UCSD-AML1 (cell line): ENCODE measurements around the gene KMT2E.
"Not testable (repeated sequence)": the region's sequence is repeated elsewhere in the genome, so short reads cannot be mapped to it uniquely, and the experiment has no call there.

Source experiments
- DNase-seq: peaks from one replicate; lab custom pipeline; 2025; ENCODE audit not compliant: unreplicated experiment; lab: John Stamatoyannopoulos, UW

KMT2E gene, protein sequence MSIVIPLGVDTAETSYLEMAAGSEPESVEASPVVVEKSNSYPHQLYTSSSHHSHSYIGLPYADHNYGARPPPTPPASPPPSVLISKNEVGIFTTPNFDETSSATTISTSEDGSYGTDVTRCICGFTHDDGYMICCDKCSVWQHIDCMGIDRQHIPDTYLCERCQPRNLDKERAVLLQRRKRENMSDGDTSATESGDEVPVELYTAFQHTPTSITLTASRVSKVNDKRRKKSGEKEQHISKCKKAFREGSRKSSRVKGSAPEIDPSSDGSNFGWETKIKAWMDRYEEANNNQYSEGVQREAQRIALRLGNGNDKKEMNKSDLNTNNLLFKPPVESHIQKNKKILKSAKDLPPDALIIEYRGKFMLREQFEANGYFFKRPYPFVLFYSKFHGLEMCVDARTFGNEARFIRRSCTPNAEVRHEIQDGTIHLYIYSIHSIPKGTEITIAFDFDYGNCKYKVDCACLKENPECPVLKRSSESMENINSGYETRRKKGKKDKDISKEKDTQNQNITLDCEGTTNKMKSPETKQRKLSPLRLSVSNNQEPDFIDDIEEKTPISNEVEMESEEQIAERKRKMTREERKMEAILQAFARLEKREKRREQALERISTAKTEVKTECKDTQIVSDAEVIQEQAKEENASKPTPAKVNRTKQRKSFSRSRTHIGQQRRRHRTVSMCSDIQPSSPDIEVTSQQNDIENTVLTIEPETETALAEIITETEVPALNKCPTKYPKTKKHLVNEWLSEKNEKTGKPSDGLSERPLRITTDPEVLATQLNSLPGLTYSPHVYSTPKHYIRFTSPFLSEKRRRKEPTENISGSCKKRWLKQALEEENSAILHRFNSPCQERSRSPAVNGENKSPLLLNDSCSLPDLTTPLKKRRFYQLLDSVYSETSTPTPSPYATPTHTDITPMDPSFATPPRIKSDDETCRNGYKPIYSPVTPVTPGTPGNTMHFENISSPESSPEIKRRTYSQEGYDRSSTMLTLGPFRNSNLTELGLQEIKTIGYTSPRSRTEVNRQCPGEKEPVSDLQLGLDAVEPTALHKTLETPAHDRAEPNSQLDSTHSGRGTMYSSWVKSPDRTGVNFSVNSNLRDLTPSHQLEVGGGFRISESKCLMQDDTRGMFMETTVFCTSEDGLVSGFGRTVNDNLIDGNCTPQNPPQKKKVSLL (N-terminal part only)

DNA sequence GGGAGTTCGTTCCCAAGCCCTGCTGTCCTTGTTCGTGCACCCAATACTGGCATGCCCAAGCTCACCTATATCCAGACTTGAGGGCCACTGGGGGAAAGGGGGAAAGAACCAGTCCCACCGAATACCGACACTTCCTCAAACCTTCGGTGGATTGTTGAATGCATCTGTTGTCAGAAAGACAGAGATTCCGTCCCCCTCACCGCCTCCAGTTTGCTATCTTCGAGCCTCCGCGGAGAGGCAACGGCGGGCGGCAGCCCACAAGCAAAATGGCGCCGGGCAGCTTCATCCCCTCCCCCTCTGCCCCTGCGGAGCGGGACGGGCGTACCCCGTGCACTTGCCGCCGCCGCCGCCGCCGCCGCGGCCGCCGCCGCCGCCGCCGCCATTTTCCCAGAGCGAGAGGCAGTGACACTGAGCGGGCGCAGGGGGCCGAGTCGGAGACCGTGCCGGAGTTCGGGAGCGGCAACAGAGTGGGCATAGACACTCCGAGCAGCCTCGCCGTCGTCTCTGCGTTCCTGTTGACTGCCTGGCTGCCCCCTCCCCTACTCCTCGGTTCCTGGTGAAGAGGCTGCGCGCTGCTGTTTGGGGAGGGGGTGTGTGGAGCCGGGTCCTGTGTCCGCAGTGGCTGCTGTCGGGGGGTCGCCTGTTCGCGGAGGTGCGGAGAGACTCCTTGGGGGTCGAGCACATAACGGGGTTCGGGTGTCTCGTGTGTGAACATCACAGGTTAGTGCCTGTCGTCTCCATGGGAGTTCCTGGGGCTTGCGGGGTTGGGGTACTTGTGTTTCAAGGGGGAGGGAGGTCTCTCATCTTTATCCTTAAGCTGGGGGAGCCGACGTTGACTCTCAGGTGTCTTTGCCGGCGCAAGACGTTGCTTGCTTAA, at the start of gene KMT2E:
KMT2E (plus strand) TSS at position 390 of the 877 bp plus-strand sequence. CDS start 26,748 bp downstream, outside the sequence.
- peak; percentile 78 for DNase-seq

- DNase-seq, result no peak
Measured at GRCh38 chr7:104964626-104965236, 49.3 kb upstream of the KMT2E start.

GRCh38 chr7:104966022-104966421, 48.0 kb upstream of the KMT2E start:
- DNase-seq, result no peak

DNA sequence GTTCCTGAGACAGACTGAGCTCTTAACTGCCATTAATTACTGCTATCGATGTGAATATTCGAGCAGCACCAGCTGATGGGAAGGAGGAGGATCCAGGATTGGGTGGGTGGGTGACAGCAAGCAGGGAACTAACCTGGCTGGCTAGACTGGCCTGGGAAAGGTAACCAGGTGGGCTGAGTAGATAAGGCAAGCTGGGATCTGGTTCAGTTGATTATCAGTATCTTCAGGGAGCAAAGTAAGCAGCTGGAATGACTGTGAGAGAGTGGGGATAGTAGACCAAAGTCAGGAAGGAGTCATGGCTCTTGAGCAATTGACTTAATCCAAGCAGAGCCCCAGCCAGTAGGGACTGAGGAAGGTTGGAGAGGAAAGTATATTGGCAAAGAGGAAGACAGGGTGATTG, 46.9 kb upstream of the KMT2E start:
- no peak for DNase-seq

DNA sequence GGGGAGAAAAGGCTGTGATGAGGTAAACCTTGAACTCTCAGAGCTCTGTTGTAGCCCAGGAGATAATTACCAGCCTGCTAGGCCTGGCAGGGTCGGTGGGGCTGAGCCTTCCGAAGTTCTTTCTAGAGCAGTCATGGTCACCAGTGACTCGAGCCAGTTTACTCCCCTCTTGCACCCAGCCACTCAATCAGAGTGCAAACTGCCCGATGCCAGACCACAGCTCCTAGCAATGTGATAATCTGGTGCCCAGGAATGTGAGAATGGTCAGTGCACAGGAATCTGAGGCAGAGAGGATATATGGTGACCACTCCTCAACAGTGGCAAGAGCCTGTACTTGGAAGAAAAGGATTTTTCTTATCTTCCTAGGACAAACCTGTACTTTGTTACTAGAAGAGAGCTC, 46.4 kb upstream of the KMT2E start:
- DNase-seq, result no peak

- DNase-seq, result no peak
Measured at GRCh38 chr7:104968648-104969047, 45.4 kb upstream of the KMT2E start.

DNA sequence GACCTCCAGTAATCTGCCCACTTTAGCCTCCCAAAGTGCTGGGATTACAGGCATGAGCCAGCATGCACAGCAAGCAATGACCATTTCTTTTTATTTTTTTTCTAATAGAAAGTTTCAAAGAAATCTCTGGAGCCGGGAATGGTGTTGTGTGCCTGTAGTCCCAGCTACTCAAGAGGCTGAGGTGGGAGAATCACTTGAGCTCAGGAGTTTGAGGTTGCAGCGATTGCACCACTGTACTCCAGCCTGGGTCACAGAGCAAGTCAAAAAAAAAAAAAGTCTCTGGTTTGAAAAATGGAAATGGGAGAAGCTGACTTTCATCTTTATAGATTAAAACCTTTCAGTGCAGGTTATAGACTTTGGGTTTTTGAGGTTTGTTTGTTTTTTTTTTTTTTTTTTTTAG, 44.8 kb upstream of the KMT2E start:
- no peak for DNase-seq

DNA sequence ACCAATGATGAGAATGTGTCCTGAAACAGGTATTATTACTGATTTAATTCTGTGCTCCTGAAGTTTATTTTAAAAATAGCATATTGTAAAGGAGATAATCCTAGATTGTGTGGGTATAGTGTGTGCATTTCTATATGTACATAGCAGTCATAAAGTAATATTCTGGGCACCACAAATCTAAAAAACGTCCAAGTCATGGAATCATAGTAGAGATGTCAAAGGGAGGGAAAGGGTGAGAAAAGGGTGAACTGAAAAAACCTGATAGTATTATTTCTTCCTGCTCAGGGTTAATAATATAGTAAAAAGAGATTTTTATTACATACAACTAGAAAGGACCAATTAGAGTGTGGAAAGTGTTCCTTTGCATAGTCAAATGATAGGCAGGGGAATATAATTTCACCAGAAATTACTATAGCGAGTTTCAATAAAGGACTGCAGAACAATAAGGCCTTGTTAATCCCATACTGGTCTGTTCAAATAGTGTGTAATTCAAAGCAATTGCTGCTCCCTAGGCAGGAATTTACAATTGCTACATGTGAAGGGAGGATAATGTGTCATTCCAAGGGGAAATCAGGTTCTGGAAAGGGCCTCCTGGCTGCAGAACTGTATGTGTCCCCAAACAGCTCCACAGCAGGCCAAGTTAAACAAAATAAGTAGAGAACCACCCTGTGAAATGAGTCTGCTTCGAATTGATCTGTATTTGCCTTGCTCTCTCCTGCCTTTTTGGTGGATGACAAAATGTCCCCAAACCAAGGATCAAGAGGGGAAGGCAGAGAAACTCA, 42.5 kb upstream of the KMT2E start:
- no peak for DNase-seq

GRCh38 chr7:104972500-104972899, 41.5 kb upstream of the KMT2E start:
- DNase-seq, result no peak

DNA sequence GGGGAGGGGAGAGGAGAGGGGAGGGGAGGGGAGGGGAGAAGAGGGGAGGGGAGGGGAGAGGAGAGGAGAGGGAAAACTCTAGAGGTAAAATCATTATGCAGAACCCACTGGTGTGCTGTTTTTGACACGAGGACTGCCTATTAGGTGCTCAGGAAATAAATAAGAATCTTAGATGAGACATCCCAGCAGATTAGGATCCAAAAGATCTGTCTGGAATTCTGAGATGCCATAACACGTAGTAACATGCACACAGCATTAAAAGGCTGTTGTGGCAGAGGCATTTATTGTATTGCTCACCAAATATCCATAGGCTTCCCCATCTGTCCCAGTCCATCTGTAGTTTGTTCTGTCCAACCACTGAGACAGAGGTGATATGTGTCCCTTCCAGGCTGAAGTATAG, 40.8 kb upstream of the KMT2E start:
- no peak for DNase-seq

- no peak for DNase-seq
Measured at GRCh38 chr7:104973909-104974415, 40.0 kb upstream of the KMT2E start.

DNA sequence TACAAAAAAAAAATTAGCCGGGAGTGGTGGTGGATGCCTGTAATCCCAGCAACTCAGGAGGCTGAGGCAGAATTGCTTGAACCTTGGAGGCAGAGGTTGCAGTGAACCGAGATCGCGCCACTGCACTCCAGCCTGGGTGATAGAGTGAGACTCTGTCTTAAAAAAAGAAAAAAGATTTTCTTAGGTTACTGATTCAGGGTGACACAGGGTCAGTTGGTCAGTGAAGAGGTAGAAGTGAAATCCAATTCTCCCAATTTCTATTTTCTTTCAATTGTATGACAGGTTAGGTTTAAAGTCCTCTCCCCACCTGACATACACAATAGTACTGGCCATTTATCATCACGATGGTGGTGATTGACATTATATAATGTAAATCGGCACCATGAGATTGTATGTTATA, 38.5 kb upstream of the KMT2E start:
- DNase-seq, result not testable (repeated sequence)

DNA sequence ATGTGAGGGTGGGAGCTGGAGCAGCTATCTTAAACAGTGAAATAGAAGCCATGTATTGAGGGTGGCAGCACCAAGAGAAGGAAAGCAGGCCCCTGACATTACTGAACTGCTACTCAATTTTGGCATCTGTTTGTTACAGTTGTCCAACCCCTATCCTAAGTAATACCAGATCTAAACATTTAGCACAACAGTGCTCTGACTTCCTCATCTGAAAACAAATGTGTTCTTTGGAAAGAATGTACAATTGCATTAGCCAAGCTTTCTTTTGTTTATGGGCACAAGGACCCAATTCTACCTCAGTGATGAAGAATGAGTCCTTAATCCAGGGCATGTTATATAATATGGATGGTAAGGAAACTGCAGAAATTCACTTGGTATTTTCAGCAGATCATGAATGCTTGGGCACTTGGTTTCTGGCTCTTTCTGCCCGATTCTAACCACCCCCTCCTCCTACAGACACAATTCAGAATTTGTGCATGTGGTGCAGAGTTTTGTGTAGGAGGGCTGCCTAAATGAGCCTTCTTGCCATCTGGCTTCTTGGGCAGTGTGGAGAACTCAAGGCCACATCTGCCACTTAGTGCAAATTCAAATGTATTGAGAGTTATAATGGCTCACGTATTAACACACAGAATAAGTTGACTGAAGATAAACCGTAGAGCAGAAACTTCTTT, 36.9 kb upstream of the KMT2E start:
- no peak for DNase-seq

DNA sequence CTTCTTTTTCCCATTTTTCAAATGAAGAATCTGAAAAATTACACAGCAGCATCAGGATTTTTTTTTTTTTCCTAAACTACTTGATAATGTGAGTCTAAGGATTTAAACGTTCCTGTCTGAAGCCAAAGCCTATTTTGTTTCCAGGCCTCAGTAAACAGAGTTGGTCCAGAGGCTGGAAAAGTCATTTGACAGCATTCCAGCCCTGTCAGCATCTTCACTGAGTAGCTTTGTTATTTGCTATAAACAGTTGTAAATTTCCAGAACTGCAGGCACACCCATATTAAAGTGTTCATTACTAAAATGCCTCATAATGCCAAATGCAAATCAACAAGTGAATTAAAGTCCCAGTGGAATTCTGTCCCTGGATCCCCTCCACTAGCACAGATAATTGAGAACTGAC, 35.5 kb upstream of the KMT2E start:
- no peak for DNase-seq

DNA sequence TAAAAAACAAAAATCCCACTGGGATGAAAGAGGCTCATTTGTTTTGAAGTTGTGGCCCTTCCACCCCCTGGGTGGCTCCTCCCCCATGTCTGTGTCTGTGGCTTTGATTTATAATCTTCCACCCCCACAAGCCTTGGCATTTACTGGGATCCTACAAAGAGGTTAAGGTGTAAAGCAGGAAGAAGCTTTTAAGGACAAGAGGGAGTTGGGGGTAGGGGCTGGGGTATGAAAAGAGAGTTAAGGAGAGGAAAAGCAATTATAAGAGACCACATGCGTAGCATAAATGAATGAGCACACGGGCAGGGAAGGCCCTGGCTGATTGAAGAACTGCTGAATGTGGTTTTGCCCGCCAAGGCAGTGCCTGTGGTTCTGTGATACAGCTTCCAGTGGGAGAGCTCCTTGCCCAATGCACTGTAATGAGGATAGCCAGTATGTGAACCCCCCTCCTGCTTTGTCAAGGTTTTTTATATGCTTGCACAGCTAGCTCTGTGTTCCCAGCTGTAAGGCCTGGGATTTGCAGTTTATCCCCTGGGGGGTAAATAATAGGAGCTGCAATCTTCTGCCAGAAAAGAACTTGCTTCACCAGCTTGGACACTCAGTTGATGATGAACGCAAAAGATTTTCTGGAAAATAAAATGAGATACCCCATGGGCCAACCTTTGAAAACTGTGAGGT, 34.7 kb upstream of the KMT2E start:
- DNase-seq, result no peak

DNA sequence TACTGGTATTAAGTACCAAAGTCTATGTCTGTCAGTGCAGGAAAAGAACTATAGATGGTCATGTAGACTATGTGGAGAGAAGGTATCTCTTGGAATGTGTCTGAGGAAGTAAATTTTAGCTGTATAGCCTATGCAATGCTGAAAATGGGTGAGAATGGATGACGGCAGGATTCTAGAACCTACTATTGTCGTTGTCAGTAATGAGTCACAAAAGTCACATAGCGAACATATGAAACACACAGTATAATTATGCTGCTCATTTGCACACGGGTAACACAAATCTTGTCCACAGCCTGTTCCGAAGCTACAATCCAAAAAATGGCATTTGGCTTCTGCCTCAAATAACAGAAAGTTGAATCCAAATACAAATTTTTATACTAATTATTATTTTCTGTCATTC, 33.6 kb upstream of the KMT2E start:
- DNase-seq, result no peak

- DNase-seq, result no peak
Measured at GRCh38 chr7:104980841-104981671, 32.9 kb upstream of the KMT2E start.
